Raji (cell line): Measurements from ENCODE around the gene CSRNP3.

Source experiments
- POLR2A ChIP-seq: IDR thresholded peaks from 2 replicates; pipeline ENCODE4 v1.6.1; 2011; ENCODE audit warnings: low read depth, low read length, control low read depth; ENCODE audit not compliant: insufficient read depth

The CSRNP3 gene

DNA sequence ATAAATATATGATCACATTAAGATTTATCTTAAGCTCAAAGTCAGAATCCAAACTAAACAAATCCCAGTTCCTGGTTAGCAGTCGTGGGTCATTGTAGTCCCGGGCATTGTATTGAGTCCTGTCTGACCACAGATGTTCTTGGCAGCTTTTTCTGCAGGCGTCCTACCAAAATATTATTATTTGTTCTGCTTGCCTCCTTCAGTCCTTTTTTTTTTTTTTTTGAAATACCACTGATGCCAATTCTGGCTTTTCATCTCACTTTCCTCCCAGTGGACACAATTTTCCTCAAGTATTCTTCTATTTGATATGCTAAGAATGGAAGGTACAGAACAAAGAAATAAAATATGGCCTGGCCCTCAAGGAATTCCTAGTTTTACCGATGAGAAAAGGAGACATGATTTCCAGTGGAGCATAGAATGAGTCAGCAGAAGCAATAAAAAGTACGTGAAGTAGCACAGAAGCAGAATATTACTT lies 151.6 kb downstream of the CSRNP3 start:
- no peak for TF ChIP-seq POLR2A

DNA sequence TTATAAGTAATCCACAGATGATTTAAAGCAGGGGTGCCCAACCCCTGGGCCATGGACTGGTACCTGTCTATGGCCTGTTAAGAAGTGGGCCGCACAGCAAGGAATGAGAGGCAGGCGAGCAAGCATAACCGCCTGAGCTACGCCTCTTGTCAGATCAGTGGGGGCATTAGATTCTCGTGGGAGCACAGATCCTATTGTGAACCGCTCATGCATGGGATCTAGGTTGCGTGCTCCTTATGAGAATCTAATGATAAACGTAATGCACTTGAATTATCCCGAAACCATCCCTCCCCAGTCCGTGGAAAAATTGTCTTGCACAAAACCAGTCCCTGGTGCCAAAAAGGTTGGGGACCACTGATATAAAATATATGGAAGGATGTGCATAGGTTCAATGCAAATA lies 153.7 kb downstream of the CSRNP3 start:
- no peak for TF ChIP-seq POLR2A

DNA sequence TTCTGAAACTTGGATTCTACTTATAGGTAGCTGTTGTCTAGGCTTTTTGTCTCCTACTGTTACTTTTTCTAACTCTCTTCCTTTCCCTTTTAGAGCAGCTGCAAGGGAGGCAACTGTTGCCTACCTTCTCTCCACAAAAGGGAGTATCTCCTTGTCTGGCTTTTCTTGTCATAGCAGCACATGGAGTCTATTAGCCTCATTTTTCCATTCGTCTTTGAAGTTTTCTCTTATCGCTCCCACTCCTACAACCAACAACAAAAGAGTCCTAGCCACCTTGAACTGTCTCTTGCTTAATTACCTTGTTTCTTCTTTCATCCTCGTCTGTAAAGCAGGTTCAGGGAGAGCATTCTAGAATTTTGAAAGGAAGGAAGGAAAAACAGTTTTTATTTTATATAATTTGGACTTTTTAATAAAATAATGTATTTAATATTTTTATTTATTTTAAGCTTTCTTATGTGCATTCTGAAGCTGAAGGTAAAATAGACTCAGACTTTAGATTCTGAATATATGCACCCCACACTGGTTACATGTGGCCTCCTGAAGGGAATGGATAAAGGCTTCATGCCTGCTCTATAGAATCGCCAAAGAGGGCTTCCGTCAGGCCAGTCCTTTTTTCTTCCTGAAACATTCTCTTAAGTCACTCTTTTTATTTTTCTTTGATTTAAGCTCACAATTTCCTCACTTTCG lies 154.4 kb downstream of the CSRNP3 start:
- TF ChIP-seq POLR2A: no peak

DNA sequence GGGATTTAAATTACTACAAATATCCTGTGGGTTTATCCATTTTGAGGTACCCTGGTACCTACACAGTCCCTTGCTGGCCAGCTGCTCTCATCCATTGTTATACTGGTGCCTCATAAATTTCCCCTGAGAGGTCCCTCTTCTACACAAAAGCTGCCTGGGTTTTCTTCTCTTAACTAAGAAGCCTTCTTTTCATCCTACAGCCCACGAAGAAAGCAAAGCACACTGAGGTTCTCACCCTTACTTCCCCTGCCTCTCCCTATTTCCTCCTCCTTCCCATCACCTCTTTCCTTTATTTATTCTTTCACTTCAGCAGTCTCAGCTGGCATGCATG lies 154.9 kb downstream of the CSRNP3 start:
- TF ChIP-seq POLR2A: no peak

DNA sequence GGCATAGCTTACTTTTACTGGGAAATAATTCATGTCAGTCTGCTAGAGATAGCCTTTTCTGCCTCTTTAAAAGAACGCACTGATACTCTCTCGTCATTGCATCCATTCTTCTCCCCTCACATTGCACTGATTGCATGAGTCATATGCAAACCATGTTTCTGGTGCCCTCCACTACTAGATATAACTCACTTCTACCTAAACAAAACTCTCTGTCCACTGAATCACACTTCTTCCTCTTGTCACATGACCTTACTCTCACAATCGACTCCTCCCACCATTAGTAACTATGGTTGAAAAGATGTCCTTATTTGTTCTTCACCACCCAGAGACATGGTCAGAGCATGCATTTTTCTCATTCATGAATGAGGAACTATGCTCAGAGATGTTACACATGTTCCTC lies 158.0 kb downstream of the CSRNP3 start:
- TF ChIP-seq POLR2A: no peak

DNA sequence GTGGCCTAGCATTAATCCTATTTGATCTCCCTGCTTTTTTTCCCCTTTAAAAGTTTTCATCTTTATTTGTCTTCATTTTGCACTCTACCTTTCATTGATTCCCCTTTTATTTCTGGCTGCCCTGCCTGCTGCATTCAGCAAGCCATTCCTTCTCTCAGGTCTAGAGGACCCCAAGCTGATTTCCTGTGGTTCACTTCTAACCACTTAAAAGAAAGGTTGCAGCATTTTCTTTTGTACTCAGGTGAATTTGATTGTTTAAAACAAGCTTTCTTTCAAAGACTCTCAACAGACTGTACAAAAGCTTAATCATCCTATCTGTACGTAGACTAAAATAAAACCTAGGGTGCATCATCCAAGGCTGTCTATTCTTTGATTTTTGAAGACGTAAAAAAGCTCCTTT lies 160.3 kb downstream of the CSRNP3 start:
- TF ChIP-seq POLR2A: no peak

DNA sequence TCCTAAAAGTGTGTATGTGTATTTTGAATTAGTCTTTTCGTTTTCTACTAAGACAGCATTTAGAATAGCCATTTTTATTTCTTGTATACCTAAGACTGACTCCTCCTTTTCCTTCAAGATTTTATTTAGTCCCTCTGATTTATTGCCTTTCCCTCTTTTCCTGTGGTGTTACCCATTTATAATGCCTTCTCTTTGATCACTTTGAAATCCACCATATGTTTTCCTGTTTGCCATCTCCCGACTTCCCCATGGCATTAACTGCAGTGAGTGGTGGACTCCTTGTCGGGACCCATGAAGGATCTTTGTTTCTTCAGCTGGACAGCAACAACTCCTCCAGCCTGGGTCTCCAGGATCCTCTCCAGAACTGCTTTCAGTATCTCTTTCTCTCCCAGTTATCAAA lies 160.7 kb downstream of the CSRNP3 start:
- TF ChIP-seq POLR2A: no peak

DNA sequence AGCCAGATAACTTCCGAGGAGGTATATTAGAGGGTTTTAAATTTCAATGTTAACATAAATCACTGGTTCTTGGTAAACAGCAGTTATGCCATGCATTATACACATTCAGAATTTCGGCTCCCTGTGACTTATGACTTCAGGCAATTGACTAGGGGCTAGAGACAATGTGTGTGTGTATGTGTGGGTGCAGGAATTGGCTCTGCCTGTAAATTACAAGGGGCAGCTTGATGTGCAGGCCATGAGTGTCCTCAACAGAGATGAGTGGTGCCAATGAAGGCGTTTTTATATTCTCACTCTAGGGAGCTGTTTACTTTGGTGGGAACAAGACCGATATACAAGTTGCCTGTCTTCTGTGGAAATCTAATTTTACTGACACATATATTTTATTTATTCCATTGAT lies 161.6 kb downstream of the CSRNP3 start:
- no peak for TF ChIP-seq POLR2A

DNA sequence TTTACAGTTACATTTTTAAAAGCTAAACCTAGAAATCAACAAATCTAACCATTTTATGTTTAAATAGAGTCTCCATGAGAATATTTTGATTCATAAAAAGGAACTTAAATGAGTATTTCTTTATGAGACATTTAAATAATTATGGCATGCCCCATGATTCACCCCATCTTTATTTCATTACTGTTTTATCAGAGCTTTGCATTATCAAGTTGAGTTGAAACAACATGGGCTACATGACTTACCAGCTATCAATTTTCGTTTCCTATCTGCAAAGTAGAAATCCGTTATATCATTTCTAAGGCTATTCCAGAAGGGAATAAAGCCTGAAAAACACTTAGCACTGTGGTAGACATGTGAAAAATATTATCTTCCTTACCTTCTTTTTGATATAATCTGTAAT lies 163.1 kb downstream of the CSRNP3 start:
- TF ChIP-seq POLR2A: no peak

DNA sequence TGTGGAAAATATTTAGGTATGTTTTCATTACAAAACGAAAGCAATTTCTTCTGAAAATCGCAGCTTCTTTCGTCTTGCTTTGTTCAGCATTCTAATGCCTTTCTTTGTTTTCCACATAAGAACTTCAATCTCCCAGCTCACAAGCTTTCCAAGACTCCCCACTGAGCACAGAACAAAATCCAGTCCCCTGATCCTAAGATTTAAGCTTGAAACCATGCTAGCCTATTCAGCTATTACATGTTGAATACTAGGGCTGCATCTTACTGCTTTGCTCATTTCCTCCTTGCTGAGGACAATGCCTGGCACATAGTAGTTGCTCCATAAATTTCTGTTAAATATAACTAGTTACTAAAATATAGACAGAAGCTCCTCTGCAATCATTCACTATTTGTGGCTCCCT lies 163.9 kb downstream of the CSRNP3 start:
- TF ChIP-seq POLR2A: no peak

DNA sequence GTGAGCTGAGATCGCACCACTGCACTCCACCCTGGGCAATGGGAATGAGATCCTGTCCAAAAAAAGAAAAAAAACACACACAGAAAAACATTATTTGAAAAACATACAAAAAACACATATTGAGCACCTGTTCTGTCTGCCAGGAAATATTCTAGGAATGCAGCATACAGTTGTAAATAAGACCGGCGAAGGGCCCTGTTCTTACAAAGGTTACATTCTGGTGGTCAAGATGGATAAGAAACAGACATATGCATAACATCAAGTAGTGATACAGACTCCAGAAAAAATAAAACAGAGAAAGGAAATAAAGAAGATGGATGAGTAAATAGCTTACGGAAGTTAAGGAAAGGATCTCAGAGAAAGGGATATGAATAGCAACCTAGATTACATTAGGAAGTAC lies 164.8 kb downstream of the CSRNP3 start:
- TF ChIP-seq POLR2A: no peak

DNA sequence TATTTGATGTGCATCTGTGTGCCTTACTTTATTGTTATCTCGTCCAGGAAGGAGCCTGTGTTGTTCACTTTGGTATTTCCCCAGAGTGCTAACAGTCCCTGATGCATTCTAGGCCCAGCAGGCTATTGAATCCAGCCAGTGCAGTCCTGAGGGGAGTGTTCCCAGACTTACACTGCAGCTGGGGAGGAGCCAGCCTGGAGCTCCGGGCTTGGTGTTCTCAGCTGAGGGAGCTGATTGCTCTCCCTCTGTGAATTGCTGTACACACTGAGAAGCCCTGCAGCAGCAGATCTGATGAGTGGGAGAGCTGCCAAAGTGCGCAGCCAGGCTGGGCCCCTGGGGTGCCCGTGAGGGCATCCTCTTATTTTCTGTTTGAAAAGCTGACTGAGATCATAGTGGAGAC lies 165.4 kb downstream of the CSRNP3 start:
- TF ChIP-seq POLR2A: no peak

DNA sequence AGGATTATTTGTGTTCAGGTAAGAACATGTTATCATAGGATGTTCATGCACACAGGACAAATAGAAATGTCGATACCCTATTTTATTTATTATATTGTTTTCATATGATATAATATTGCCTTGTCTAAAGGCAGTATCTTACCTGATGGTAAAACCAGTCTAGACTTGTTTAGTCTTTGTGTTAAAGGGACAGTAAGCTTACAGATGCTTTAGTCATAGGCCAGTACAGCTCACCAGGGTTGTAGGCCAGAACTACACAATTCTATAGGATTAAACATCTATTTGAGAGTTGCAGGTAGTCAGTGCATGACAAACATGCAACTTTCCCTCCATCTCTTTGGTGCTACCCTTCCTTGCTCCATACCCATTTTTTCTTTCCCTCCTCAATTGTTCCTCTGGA lies 166.0 kb downstream of the CSRNP3 start:
- no peak for TF ChIP-seq POLR2A

DNA sequence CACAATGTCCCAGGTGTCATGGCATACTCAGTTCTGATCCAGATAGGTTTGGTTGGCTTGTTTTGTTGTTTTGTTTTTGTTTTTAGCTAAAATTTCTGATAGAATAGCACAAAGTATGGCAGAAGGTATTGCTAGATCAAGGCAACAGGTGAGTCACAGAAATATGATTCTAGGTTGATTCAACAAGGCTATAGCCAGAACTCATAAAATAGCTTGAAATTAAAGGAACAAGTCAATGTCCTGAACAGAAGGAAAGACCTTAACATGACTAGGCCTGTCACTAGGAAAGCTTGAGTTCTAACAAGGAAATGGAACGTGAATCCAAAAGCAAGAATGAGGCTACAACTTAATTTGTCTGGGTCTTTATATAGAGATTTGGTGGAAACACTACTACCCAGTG lies 167.5 kb downstream of the CSRNP3 start:
- no peak for TF ChIP-seq POLR2A

DNA sequence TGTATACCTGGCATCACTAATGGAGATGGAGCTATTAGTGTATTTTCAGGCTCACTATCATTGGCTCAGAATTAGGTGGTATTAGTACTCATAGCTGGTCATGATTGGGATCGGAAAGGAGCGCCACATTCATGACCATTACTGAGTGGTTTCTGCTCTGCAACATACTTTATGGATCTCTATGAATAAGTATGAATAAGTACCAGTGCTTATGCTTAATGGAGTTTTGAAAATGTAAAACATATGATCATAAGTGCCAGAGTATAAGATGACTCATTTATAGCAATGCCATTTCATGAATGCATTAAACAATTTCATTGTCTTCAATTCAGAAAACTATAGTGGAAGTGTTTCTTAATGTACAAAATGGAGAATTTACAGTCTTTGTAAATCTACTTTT lies 167.9 kb downstream of the CSRNP3 start:
- TF ChIP-seq POLR2A: no peak

DNA sequence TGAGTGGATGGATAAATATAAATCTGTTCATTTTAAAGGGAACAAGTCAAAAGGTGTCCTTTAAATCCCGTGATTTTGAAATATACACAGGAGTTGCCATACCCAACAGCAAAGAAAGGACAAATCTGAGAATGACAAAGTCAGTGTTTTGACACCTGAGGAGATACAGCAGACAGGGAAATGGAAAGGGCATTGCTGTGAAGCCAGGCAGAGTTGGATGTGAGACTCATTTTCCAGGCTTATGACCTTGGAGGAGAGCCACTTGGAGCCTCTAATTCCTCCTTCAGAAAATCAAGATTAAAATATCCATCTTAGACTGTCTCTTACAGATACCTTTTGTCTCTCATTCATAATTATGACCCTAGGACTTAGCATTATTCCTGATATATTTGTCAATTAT lies 170.0 kb downstream of the CSRNP3 start:
- no peak for TF ChIP-seq POLR2A

DNA sequence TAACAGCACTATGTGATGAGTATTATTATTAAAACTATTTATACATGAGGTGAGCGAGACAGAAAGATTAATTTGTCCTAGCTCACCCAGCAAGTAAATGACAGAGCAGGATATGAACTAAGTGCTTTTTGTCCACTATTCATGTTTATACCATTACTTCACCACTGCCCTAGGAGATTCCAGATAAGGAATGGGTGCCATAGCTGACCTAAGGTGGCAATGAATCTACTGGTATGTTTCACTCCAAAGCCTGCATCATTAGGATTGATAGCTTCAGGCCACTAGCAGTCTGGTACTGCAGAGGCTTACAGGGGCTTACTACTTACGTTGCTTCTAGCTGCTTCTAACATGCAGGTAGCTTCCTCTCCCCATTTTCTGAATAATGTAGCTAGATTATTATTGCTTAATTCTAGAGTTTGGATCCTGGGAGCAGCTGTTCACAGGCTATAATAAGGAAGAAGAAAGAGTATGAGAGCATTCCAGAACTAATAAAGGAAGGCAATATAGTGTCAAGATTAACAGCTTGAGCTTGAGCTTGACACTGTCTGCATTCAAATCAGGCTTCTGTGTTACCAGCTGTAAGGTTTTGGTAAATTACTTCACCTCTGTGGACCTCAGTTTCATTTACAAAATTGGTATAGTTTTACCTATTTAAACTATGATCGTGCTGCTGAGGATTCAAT lies 170.9 kb downstream of the CSRNP3 start:
- no peak for TF ChIP-seq POLR2A
